ENCODE measurements around the gene FNDC7.

DNA sequence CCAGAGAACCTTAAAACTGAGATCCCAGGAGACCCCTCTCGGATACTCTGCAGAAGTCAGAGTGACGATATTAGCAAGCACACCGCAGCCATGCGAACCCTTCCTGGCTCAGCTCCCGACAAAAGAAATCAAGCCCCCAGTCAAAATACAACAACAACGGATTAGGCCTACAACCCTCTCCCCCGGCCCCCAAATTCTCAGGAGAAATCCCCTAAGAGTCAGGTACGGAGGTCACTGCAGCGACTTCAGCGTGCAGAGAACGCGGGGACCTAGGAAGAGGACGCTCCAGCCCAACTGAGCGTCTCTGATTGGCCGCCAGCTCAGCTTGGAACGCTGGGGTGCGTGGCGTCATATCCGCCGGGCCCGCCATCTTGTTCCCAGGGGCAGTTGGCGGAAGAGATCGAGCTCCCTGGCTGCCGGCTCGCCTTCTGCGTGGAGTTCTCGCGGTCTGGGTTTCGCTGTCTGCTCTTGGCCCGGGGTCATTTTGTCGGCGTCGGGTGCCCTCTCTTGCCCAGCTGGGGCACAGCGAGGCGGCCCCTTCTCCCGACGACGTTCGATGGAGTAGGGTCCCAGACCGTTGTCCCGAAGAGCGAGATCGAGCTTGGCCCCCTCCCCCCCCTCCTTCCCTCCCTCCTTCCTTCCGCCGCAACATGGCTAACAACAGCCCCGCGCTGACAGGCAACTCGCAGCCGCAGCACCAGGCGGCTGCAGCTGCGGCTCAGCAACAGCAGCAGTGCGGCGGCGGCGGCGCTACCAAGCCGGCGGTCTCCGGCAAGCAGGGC, 20.6 kb upstream of the FNDC7 start, which contains the start of gene PRPF38B:
- TF ChIP-seq FOS (IDR thresholded peaks at IDR 0.05; ENCODE audit: borderline replicate concordance, insufficient read depth, low read length) (no peak), JUN (IDR thresholded peaks at IDR 0.05; ENCODE audit: borderline replicate concordance, insufficient read depth, insufficient read length, low read depth) (no peak), MAX (IDR thresholded peaks at IDR 0.05; ENCODE audit: insufficient read depth, insufficient read length) (no peak)
- TF ChIP-seq, protein P1, sequence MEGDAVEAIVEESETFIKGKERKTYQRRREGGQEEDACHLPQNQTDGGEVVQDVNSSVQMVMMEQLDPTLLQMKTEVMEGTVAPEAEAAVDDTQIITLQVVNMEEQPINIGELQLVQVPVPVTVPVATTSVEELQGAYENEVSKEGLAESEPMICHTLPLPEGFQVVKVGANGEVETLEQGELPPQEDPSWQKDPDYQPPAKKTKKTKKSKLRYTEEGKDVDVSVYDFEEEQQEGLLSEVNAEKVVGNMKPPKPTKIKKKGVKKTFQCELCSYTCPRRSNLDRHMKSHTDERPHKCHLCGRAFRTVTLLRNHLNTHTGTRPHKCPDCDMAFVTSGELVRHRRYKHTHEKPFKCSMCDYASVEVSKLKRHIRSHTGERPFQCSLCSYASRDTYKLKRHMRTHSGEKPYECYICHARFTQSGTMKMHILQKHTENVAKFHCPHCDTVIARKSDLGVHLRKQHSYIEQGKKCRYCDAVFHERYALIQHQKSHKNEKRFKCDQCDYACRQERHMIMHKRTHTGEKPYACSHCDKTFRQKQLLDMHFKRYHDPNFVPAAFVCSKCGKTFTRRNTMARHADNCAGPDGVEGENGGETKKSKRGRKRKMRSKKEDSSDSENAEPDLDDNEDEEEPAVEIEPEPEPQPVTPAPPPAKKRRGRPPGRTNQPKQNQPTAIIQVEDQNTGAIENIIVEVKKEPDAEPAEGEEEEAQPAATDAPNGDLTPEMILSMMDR (IDR thresholded peaks at IDR 0.05; ENCODE audit: extremely low read depth in 1 of 2, insufficient read depth in 1 of 2, low read depth in 1 of 2, low read length in 2 of 2), result no peak
